NT2/D1 (cell line): ENCODE measurements around the gene JAGN1.
"Not testable (repeated sequence)": the region's sequence is repeated elsewhere in the genome, so short reads cannot be mapped to it uniquely, and the experiment has no call there.

ENCODE experiments used
- YY1 ChIP-seq: IDR thresholded peaks from 2 replicates; pipeline ENCODE4 v1.6.1; 2011; ENCODE audit not compliant: insufficient read length, insufficient read depth
- ZNF274 ChIP-seq: IDR thresholded peaks from 2 replicates; pipeline ENCODE4 v1.6.1; 2011; ENCODE audit warnings: mild to moderate bottlenecking, low read depth, low read length

DNA sequence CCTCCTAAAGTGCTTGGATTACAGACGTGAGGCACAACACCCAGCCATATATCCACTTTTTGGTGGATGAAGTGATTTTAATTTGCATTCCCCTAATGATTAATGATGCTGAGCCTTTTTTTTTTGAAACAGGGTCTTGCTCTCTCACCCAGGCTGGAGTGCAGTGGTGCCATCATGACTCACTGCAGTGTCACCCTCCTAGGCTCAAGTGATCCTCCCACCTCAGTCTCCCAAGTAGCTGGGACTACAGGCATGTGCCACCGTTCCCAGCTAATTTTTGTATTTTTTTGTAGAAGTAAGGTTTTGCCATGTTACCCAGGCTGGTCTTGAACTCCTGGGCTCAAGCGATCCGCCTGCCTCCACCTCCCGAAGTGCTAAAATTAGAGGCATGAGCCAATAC lies 18.3 kb upstream of the JAGN1 start:
- TF ChIP-seq YY1, ZNF274: not testable (repeated sequence)
